K562 (cell line): ENCODE results near the gene COMTD1. TPM values are rescaled to one million over a fixed set of nuclear protein-coding genes. Genes with fewer than 3 reads are reported as not detected.

Experiments used
- EHMT2 ChIP-seq: fragments of 450-650 bp; IDR thresholded peaks from 2 replicates; pipeline ENCODE4 v1.6.1; 2018; ENCODE audit warnings: antibody characterized with exemption
- MCM3 ChIP-seq: fragments of 450-650 bp; IDR thresholded peaks from 2 replicates; pipeline ENCODE4 v1.6.1; 2016
- NFE2 ChIP-seq: IDR thresholded peaks from 2 replicates; pipeline ENCODE4 v1.6.1; 2014; ENCODE audit warnings: antibody characterized with exemption, low read depth
- PCBP1 ChIP-seq: fragments of 200-400 bp; formaldehyde crosslinking; IDR thresholded peaks from 2 replicates; pipeline ENCODE4 v1.6.1; 2018; ENCODE audit warnings: mild to moderate bottlenecking, low read depth, low read length; ENCODE audit not compliant: poor library complexity, severe bottlenecking
- RBFOX2 ChIP-seq: fragments of 200-400 bp; formaldehyde crosslinking; IDR thresholded peaks from 2 replicates; pipeline ENCODE4 v1.6.1; 2017; ENCODE audit warnings: low read depth, mild to moderate bottlenecking, low read length, moderate library complexity
- SMAD2 ChIP-seq: fragments of 150-350 bp; IDR thresholded peaks from 2 replicates; pipeline ENCODE4 v1.6.1; 2014; ENCODE audit warnings: low read depth, mild to moderate bottlenecking, low read length
- SMARCE1 ChIP-seq: fragments of 450-650 bp; IDR thresholded peaks from 2 replicates; pipeline ENCODE4 v1.7.1; 2016; ENCODE audit warnings: mild to moderate bottlenecking
- STAG1 ChIP-seq: sonication (generic); formaldehyde crosslinking; IDR thresholded peaks from 2 replicates; pipeline ENCODE4 v1.5.0; 2020; ENCODE audit warnings: missing genetic modification reagents, borderline replicate concordance
- ZC3H11A ChIP-seq: IDR thresholded peaks from 2 replicates; pipeline ENCODE4 v1.6.1; 2012; ENCODE audit warnings: low read depth, low read length, improper control_type of control experiment
- ZNF589 ChIP-seq: fragments of 200-800 bp; sonication (Bioruptor generic); IDR thresholded peaks from 2 replicates; pipeline ENCODE4 v1.6.1; 2016; ENCODE audit warnings: low read depth, missing genetic modification characterization, missing compliant biosample characterization
- polyA plus RNA-seq, 8 experiments: library from polyadenylated mRNA; depleted of rRNA in 4 of 8; stranded (reverse) in 5 of 8; unstranded in 3 of 8; fragments of >200 nt; fragmentation: Nextera tagmentation in 2 of 8; fragmentation: Illumina TruSeq in 1 of 8; extraction: Ambion mirVana in 2 of 8; extraction: Trizol in 1 of 8; gene quantifications; 2 replicates each; pipeline versions ENCODE4 v1.2.1 to v1.2.3, GENCODE V29; 2011 to 2014; ENCODE audit warnings: inconsistent platforms in 1 of 8, missing spikeins in 1 of 8
- total RNA-seq, 7 experiments: library from RNA; depleted of rRNA in 6 of 7; stranded (reverse); fragments of >200 nt in 6 of 7; fragmentation: Illumina TruSeq in 2 of 7; extraction: Trizol in 2 of 7; gene quantifications; 2 replicates each; pipeline versions ENCODE4 v1.2.1 to v1.2.3, GENCODE V29; 2011 to 2021; ENCODE audit warnings: low replicate concordance in 1 of 7
- TF ChIP-seq, protein P1 (sequence below): fragments of 250-450 bp; sonication (Bioruptor Pico); IDR thresholded peaks from 2 replicates; pipeline ENCODE4 v1.5.0; 2021
- TF ChIP-seq, protein P2 (sequence below): fragments of 450-650 bp; IDR thresholded peaks from 2 replicates; pipeline ENCODE4 v1.6.1; 2016; ENCODE audit warnings: borderline replicate concordance
- TF ChIP-seq, protein P3 (sequence below): fragments of 450-650 bp; conservative IDR thresholded peaks from 2 replicates; pipeline ENCODE4 v1.6.1; 2016; ENCODE audit warnings: missing genetic modification characterization, low read depth, mild to moderate bottlenecking, missing compliant biosample characterization, moderate library complexity
- TF ChIP-seq, protein P4 (sequence below): fragments of 450-650 bp; formaldehyde crosslinking; IDR thresholded peaks from 2 replicates; pipeline ENCODE4 v1.4.0; 2020; ENCODE audit warnings: mild to moderate bottlenecking, mixed read lengths
- TF ChIP-seq, protein P5 (sequence below): fragments of 250-450 bp; sonication (Bioruptor Pico); IDR thresholded peaks from 2 replicates; pipeline ENCODE4 v1.5.0; 2022; ENCODE audit warnings: mild to moderate bottlenecking

COMTD1 gene
- total and polyA plus RNA-seq, 9 of the 15 experiments (the other 6 are each of a cell fraction or from before 2014, with no cell fraction given) = 0.41 to 112 (median 13.7) TPM

DNA sequence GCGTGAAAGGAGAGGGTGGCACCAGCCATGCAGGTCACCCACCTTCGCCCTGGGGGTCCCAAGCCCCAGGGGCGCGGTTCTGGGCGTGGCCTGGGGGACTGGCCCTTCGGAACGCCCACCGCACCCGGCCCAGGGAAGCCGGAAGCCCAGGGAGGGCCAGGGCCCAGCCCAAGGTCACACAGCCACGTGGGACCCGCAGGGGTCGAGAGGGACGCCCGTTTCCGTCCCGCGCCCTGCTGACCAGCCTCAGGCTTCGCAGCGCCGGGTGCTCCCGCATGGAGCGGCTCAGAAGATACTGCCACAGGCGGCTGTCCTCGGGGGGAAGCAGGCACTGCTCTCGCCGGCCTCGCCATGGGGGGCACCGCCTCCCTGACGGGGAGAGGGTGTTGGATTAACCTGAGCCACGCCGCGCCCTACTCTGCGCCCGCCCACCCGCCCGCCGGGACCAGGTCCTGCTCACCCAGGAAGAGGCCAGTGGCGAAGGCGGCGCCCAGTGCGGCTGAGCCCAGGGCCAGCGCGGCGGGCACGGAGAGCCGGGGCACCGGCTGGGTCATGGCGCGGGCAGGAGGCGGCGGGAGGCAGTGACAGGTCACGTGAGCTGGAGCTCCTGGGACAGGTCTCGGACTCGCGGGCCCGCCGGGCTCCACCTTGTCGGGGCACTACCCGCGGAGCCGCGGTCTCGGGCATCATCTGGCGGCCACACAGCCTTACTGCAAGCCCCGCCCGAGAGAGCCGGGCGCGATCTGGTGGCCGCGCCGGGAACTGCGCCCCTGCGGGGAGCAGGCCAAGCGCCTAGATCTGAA is at the start of gene COMTD1 (continued):
- TF ChIP-seq, protein P1, sequence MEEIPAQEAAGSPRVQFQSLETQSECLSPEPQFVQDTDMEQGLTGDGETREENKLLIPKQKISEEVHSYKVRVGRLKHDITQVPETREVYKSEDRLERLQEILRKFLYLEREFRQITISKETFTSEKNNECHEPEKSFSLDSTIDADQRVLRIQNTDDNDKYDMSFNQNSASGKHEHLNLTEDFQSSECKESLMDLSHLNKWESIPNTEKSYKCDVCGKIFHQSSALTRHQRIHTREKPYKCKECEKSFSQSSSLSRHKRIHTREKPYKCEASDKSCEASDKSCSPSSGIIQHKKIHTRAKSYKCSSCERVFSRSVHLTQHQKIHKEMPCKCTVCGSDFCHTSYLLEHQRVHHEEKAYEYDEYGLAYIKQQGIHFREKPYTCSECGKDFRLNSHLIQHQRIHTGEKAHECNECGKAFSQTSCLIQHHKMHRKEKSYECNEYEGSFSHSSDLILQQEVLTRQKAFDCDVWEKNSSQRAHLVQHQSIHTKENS (CRISPR knock-in tag) = no peak
- TF ChIP-seq NFE2 (0 out of 2 replicates have a peak, but pooled peaks have one; percentile 15), RBFOX2 (peak; percentile 84), MCM3 (no peak), STAG1 (peak; percentile 100), ZC3H11A (0 out of 2 replicates have a peak, but pooled peaks have one; percentile 65), SMAD2 (no peak), ZNF589 (CRISPR knock-in tag) (no peak), PCBP1 (peak; percentile 21), EHMT2 (no peak), SMARCE1 (no peak)
- TF ChIP-seq, protein P2, sequence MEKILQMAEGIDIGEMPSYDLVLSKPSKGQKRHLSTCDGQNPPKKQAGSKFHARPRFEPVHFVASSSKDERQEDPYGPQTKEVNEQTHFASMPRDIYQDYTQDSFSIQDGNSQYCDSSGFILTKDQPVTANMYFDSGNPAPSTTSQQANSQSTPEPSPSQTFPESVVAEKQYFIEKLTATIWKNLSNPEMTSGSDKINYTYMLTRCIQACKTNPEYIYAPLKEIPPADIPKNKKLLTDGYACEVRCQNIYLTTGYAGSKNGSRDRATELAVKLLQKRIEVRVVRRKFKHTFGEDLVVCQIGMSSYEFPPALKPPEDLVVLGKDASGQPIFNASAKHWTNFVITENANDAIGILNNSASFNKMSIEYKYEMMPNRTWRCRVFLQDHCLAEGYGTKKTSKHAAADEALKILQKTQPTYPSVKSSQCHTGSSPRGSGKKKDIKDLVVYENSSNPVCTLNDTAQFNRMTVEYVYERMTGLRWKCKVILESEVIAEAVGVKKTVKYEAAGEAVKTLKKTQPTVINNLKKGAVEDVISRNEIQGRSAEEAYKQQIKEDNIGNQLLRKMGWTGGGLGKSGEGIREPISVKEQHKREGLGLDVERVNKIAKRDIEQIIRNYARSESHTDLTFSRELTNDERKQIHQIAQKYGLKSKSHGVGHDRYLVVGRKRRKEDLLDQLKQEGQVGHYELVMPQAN = peak; percentile 88
- TF ChIP-seq, protein P3, sequence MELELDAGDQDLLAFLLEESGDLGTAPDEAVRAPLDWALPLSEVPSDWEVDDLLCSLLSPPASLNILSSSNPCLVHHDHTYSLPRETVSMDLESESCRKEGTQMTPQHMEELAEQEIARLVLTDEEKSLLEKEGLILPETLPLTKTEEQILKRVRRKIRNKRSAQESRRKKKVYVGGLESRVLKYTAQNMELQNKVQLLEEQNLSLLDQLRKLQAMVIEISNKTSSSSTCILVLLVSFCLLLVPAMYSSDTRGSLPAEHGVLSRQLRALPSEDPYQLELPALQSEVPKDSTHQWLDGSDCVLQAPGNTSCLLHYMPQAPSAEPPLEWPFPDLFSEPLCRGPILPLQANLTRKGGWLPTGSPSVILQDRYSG (tag) = no peak
- TF ChIP-seq, protein P4, sequence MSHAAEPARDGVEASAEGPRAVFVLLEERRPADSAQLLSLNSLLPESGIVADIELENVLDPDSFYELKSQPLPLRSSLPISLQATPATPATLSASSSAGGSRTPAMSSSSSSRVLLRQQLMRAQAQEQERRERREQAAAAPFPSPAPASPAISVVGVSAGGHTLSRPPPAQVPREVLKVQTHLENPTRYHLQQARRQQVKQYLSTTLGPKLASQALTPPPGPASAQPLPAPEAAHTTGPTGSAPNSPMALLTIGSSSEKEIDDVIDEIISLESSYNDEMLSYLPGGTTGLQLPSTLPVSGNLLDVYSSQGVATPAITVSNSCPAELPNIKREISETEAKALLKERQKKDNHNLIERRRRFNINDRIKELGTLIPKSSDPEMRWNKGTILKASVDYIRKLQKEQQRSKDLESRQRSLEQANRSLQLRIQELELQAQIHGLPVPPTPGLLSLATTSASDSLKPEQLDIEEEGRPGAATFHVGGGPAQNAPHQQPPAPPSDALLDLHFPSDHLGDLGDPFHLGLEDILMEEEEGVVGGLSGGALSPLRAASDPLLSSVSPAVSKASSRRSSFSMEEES = peak; percentile 99
- TF ChIP-seq, protein P5, sequence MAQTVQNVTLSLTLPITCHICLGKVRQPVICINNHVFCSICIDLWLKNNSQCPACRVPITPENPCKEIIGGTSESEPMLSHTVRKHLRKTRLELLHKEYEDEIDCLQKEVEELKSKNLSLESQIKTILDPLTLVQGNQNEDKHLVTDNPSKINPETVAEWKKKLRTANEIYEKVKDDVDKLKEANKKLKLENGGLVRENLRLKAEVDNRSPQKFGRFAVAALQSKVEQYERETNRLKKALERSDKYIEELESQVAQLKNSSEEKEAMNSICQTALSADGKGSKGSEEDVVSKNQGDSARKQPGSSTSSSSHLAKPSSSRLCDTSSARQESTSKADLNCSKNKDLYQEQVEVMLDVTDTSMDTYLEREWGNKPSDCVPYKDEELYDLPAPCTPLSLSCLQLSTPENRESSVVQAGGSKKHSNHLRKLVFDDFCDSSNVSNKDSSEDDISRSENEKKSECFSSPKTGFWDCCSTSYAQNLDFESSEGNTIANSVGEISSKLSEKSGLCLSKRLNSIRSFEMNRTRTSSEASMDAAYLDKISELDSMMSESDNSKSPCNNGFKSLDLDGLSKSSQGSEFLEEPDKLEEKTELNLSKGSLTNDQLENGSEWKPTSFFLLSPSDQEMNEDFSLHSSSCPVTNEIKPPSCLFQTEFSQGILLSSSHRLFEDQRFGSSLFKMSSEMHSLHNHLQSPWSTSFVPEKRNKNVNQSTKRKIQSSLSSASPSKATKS = no peak
